HG03565 (cell line): Measurements from ENCODE around the gene IRF4.

Experiments used
- ATAC-seq: cut with Tn5 transposase; IDR thresholded peaks from one replicate; pipeline ENCODE4 v1.9.1; 2021; ENCODE audit warnings: mild to moderate bottlenecking, moderate library complexity; ENCODE audit not compliant: unreplicated experiment

The IRF4 gene

GRCh38 chr6:352896-353470 lies 38.6 kb upstream of the IRF4 start:
- no peak for ATAC-seq

- ATAC-seq: no peak
Measured at GRCh38 chr6:353642-354614, 37.6 kb upstream of the IRF4 start.

- ATAC-seq: no peak
Measured at GRCh38 chr6:354631-355280, 36.8 kb upstream of the IRF4 start.

- no peak for ATAC-seq
Measured at GRCh38 chr6:355373-356208, 36.0 kb upstream of the IRF4 start.

GRCh38 chr6:356828-357251 lies 34.7 kb upstream of the IRF4 start:
- ATAC-seq: no peak

GRCh38 chr6:357261-357790 lies 34.2 kb upstream of the IRF4 start:
- ATAC-seq: no peak

- no peak for ATAC-seq
Measured at GRCh38 chr6:357791-358341, 33.7 kb upstream of the IRF4 start.

- no peak for ATAC-seq
Measured at GRCh38 chr6:358432-358831, 33.1 kb upstream of the IRF4 start.

- no peak for ATAC-seq
Measured at GRCh38 chr6:358847-359246, 32.7 kb upstream of the IRF4 start.

- no peak for ATAC-seq
Measured at GRCh38 chr6:359261-360035, 32.1 kb upstream of the IRF4 start.

GRCh38 chr6:360349-360748 lies 31.2 kb upstream of the IRF4 start:
- ATAC-seq: no peak

- ATAC-seq: no peak
Measured at GRCh38 chr6:360764-361373, 30.7 kb upstream of the IRF4 start.

- no peak for ATAC-seq
Measured at GRCh38 chr6:361411-362132, 30.0 kb upstream of the IRF4 start.

GRCh38 chr6:362231-362923 lies 29.2 kb upstream of the IRF4 start:
- no peak for ATAC-seq

- no peak for ATAC-seq
Measured at GRCh38 chr6:362924-363249, 28.7 kb upstream of the IRF4 start.

GRCh38 chr6:363291-363690 lies 28.3 kb upstream of the IRF4 start:
- ATAC-seq: no peak

- no peak for ATAC-seq
Measured at GRCh38 chr6:363909-364308, 27.6 kb upstream of the IRF4 start.
